Effector memory CD4-positive, alpha-beta T cell (primary cell): ENCODE measurements around the gene SEC14L5.

Source experiments
- DNase-seq, 3 donors: peaks; one replicate each; pipeline ENCODE4 v3.0.0-alpha.2; 2020
- H3K27ac ChIP-seq: 2 replicates; pipeline ENCODE4 v1.7.0; 2013; ENCODE audit warnings: mild to moderate bottlenecking, low read length, moderate library complexity; ENCODE audit not compliant: insufficient read depth, poor library complexity, severe bottlenecking
- H3K27me3 ChIP-seq: replicated peaks from 2 replicates; pipeline ENCODE4 v1.7.0; 2013; ENCODE audit warnings: mild to moderate bottlenecking, low read length; ENCODE audit not compliant: insufficient read depth, control insufficient read depth, poor library complexity, severe bottlenecking
- H3K36me3 ChIP-seq: 2 replicates; pipeline ENCODE4 v1.7.0; 2013; ENCODE audit warnings: mild to moderate bottlenecking, low read length, moderate library complexity; ENCODE audit not compliant: control insufficient read depth, insufficient read depth
- H3K4me1 ChIP-seq: 2 replicates; pipeline ENCODE4 v1.7.0; 2013; ENCODE audit warnings: low read length, mild to moderate bottlenecking; ENCODE audit not compliant: control insufficient read depth, insufficient read depth, poor library complexity, severe bottlenecking
- H3K4me3 ChIP-seq: 2 replicates; pipeline ENCODE4 v1.7.0; 2013; ENCODE audit warnings: low read length, low read depth, mild to moderate bottlenecking; ENCODE audit not compliant: insufficient read depth, poor library complexity, severe bottlenecking
- H3K9me3 ChIP-seq: 2 replicates; pipeline ENCODE4 v1.7.0; 2013; ENCODE audit warnings: mild to moderate bottlenecking, low read length, moderate library complexity; ENCODE audit not compliant: control insufficient read depth

SEC14L5 gene

DNA sequence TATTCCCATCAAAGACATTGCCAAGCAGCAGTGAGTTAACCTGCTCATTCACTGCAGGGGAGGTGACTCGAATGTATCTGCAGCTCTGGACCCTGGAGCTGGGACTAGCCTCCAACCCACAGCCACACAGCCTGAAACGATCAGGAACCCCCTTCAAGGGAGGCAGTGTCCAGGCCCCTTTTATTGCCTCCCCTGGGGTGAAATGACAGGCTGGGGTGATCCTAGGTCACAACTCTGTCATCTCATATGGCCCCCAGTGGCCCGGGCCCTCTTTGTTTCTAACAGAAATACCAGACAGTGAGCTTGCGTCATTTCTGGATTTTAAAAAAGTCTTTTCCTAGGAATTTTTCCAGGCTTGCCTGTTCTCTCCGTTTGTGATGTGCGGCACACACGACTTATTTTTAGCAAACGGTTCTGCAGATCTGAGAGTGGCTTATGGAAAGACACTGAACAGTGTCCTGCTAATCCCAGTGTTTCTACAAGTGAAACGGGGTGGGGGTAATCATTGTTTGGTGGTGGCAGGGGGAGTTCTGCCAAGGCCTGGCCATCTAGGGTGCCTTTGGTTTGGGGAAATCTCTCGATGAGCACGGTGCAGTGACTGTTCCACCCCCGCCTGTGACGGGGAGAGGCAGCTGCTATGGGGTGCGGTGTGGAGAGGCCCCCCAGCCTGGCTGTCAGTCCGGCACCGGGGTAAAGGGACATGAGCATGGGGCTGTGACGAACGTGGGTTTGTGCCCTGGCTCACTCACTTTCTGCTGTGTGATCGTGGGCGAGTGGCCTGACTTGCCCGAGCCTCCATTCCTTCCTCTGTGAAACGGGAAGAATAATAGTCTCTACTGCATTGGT is 48.4 kb downstream of the SEC14L5 start:
- Histone ChIP-seq H3K4me3 (no peak overlapping the region), H3K27ac (no peak overlapping the region), H3K4me1 (no peaks in the 10 kb centered on the region), H3K27me3 (peaks cover 3% of the 10 kb centered on the region), H3K9me3 (no peaks in the 10 kb centered on the region), H3K36me3 (no peaks in the 10 kb centered on the region)
- DNase-seq: no peak

GRCh38 chr16:5007256-5007655 is 49.1 kb downstream of the SEC14L5 start:
- H3K4me3 ChIP-seq: no peak overlapping the region
- peaks cover 3% of the 10 kb centered on the region for H3K27me3 ChIP-seq
- no peaks in the 10 kb centered on the region for H3K36me3 ChIP-seq
- H3K4me1 ChIP-seq: no peaks in the 10 kb centered on the region
- H3K27ac ChIP-seq: no peak overlapping the region
- H3K9me3 ChIP-seq: no peaks in the 10 kb centered on the region
- no peak for DNase-seq

- H3K4me1 ChIP-seq: no peaks in the 10 kb centered on the region
- no peak overlapping the region for H3K4me3 ChIP-seq
- peaks cover 3% of the 10 kb centered on the region for H3K27me3 ChIP-seq
- no peaks in the 10 kb centered on the region for H3K36me3 ChIP-seq
- H3K9me3 ChIP-seq: no peaks in the 10 kb centered on the region
- H3K27ac ChIP-seq: no peak overlapping the region
- no peak for DNase-seq
Measured at GRCh38 chr16:5008311-5008731, 50.2 kb downstream of the SEC14L5 start.

DNA sequence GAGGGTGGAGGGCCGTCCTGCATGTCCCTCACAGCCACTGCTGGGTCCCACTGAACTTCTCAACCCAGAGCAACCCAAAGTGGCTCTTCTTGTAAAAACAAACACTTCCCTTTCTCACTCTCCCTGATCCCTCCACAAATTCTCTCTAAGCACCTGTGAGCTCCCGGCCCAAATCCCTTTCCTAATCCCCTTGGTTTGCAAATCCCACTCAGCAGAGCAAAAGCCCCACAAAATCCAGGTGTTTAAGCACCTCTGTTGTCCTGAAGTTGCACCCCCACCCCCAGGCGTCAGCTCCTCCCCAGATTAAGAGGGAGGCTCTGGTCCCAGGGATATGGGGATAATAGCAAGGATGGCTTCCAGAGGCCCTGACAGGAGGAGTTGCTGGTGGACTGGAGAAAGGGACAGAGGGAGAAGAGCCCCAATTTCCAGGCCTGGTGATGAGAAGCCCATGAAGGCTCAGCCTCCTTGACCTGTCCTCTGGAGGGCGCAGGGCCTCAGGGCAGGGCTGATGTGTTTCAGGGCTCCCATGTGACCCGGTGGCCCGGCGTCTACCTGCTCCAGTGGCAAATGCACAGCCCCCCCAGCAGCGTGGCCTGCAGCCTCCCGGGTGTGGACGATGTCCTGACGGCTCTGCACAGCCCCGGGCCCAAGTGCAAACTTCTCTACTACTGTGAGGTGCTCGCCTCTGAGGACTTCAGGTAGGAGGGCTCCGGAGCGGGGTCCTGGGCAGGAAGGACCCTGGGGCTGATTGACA is 52.6 kb downstream of the SEC14L5 start:
- Histone ChIP-seq H3K27ac (no peak overlapping the region), H3K36me3 (no peaks in the 10 kb centered on the region), H3K27me3 (no peaks in the 10 kb centered on the region), H3K4me1 (no peaks in the 10 kb centered on the region), H3K9me3 (no peaks in the 10 kb centered on the region), H3K4me3 (no peak overlapping the region)
- no peak for DNase-seq

- Histone ChIP-seq H3K27ac (no peak overlapping the region), H3K4me1 (no peaks in the 10 kb centered on the region), H3K4me3 (no peak overlapping the region), H3K27me3 (no peaks in the 10 kb centered on the region), H3K9me3 (no peaks in the 10 kb centered on the region), H3K36me3 (no peaks in the 10 kb centered on the region)
- no peak for DNase-seq
Measured at GRCh38 chr16:5011637-5012036, 53.5 kb downstream of the SEC14L5 start.

GRCh38 chr16:5012887-5013286 is 54.8 kb downstream of the SEC14L5 start:
- no peak for DNase-seq
- no peaks in the 10 kb centered on the region for H3K36me3 ChIP-seq
- no peak overlapping the region for H3K4me3 ChIP-seq
- no peaks in the 10 kb centered on the region for H3K4me1 ChIP-seq
- H3K27me3 ChIP-seq: no peaks in the 10 kb centered on the region
- H3K9me3 ChIP-seq: no peaks in the 10 kb centered on the region
- H3K27ac ChIP-seq: no peak overlapping the region

- no peak for DNase-seq
- H3K27ac ChIP-seq: no peak overlapping the region
- H3K27me3 ChIP-seq: no peaks in the 10 kb centered on the region
- H3K4me3 ChIP-seq: no peak overlapping the region
- no peaks in the 10 kb centered on the region for H3K36me3 ChIP-seq
- no peaks in the 10 kb centered on the region for H3K9me3 ChIP-seq
- no peaks in the 10 kb centered on the region for H3K4me1 ChIP-seq
Measured at GRCh38 chr16:5015351-5015750, 57.2 kb downstream of the SEC14L5 start.

- Histone ChIP-seq H3K4me1 (no peaks in the 10 kb centered on the region), H3K27me3 (no peaks in the 10 kb centered on the region), H3K4me3 (no peak overlapping the region), H3K36me3 (no peaks in the 10 kb centered on the region), H3K27ac (no peak overlapping the region), H3K9me3 (no peaks in the 10 kb centered on the region)
- DNase-seq: no peak
Measured at GRCh38 chr16:5015887-5016286, 57.8 kb downstream of the SEC14L5 start.

GRCh38 chr16:5016967-5017677 is 59.0 kb downstream of the SEC14L5 start:
- no peak overlapping the region for H3K27ac ChIP-seq

DNA sequence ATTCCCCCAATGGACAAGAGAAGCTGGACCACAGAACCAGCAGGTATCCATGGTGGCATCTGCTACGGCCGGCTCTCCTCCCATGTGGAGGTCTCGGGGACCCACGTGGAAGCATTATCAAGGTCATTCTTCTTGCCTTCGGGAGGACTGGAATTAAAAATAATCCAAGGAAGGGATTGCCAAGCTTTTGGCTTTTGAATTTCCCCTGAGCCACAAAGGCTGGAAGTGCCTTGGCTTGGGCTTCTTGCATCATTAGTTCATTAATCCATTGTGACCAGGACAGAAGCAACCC is 59.5 kb downstream of the SEC14L5 start:
- Histone ChIP-seq H3K4me1 (no peaks in the 10 kb centered on the region), H3K4me3 (no peak overlapping the region), H3K36me3 (no peaks in the 10 kb centered on the region), H3K27ac (no peak overlapping the region), H3K27me3 (no peaks in the 10 kb centered on the region), H3K9me3 (no peaks in the 10 kb centered on the region)
- no peak for DNase-seq

More at GRCh38 chr16:5016967-5017677, 59.0 kb downstream of the SEC14L5 start:
- Histone ChIP-seq H3K4me1 (no peaks in the 10 kb centered on the region), H3K27me3 (no peaks in the 10 kb centered on the region), H3K36me3 (no peaks in the 10 kb centered on the region), H3K4me3 (no peak overlapping the region), H3K9me3 (no peaks in the 10 kb centered on the region)
- DNase-seq: no peak
